WTC11 (cell line): ENCODE results near the gene TFB2M. TPM values are rescaled to one million over a fixed set of nuclear protein-coding genes. Genes with fewer than 3 reads are reported as not detected.
"Not testable (repeated sequence)": the region's sequence is repeated elsewhere in the genome, so short reads cannot be mapped to it uniquely, and the experiment has no call there.

Source experiments
- ATAC-seq: fragments of 200-7000 bp; cut with Tn5 transposase; 2 replicates; pipeline ENCODE4 v1.10.0; 2021; ENCODE audit warnings: mild to moderate bottlenecking, moderate library complexity
- CTCF ChIA-PET: fragments of 300-600 bp; sonication (Branson Sonifier 250); formaldehyde crosslinking; loops from one replicate; lab custom pipeline; 2021; ENCODE audit warnings: antibody characterized with exemption; lab: Charles Lee
- POLR2A ChIA-PET: fragments of 350-600 bp; sonication (Branson Sonifier 250); formaldehyde crosslinking; loops from one replicate; lab custom pipeline; 2021; ENCODE audit warnings: antibody characterized with exemption; lab: Charles Lee
- DNase-seq: peaks from one replicate; pipeline ENCODE4 v3.0.0; 2021; ENCODE audit warnings: low spot score
- H3K27ac Mint-ChIP-seq: 2 replicates; pipeline ENCODE4 v1.8.0; 2021; ENCODE audit warnings: mixed read lengths
- H3K27me3 Mint-ChIP-seq: 2 replicates; pipeline ENCODE4 v1.8.0; 2021; ENCODE audit warnings: low read depth, mild to moderate bottlenecking, moderate library complexity, mixed read lengths
- H3K36me3 Mint-ChIP-seq: 2 replicates; pipeline ENCODE4 v1.8.0; 2021; ENCODE audit warnings: mixed read lengths
- H3K4me1 Mint-ChIP-seq: 2 replicates; pipeline ENCODE4 v1.8.0; 2022; ENCODE audit warnings: mixed read lengths
- H3K4me3 Mint-ChIP-seq: 2 replicates; pipeline ENCODE4 v1.8.0; 2021; ENCODE audit warnings: mild to moderate bottlenecking, moderate library complexity, mixed read lengths
- H3K9me3 Mint-ChIP-seq: 2 replicates; pipeline ENCODE4 v1.8.0; 2021; ENCODE audit warnings: mixed read lengths
- AFF4 ChIP-seq: sonication (generic); formaldehyde crosslinking; IDR thresholded peaks from 2 replicates; pipeline ENCODE4 v1.8.1; 2023; ENCODE audit warnings: mild to moderate bottlenecking, missing genetic modification reagents, borderline replicate concordance
- CBFB ChIP-seq: sonication (generic); formaldehyde crosslinking; IDR thresholded peaks from 2 replicates; pipeline ENCODE4 v1.8.1; 2022; ENCODE audit warnings: mild to moderate bottlenecking, low read depth, missing genetic modification reagents
- CDX4 ChIP-seq: fragments of 250-450 bp; sonication (Bioruptor Pico); IDR thresholded peaks from 2 replicates; pipeline ENCODE4 v1.9.0; 2021; ENCODE audit warnings: moderate library complexity, mild to moderate bottlenecking, inconsistent platforms, borderline replicate concordance
- E2F1 ChIP-seq: sonication (generic); formaldehyde crosslinking; IDR thresholded peaks from 2 replicates; pipeline ENCODE4 v1.8.0; 2022; ENCODE audit warnings: mild to moderate bottlenecking, missing genetic modification reagents
- FOXP4 ChIP-seq: sonication (generic); formaldehyde crosslinking; IDR thresholded peaks from 2 replicates; pipeline ENCODE4 v1.8.0; 2022; ENCODE audit warnings: mild to moderate bottlenecking, missing genetic modification reagents
- IRF1 ChIP-seq: sonication (generic); formaldehyde crosslinking; IDR thresholded peaks from 2 replicates; pipeline ENCODE4 v1.8.0; 2023; ENCODE audit warnings: missing genetic modification reagents
- MLX ChIP-seq: sonication (generic); formaldehyde crosslinking; IDR thresholded peaks from 2 replicates; pipeline ENCODE4 v1.8.1; 2023; ENCODE audit warnings: mild to moderate bottlenecking, missing genetic modification reagents, moderate library complexity
- MYBL2 ChIP-seq: sonication (generic); formaldehyde crosslinking; IDR thresholded peaks from 2 replicates; pipeline ENCODE4 v1.8.1; 2023; ENCODE audit warnings: mild to moderate bottlenecking, moderate library complexity, missing genetic modification reagents
- NFE2L1 ChIP-seq: sonication (generic); formaldehyde crosslinking; IDR thresholded peaks from 2 replicates; pipeline ENCODE4 v1.8.1; 2023; ENCODE audit warnings: missing genetic modification reagents
- NR3C1 ChIP-seq: sonication (generic); formaldehyde crosslinking; conservative IDR thresholded peaks from 2 replicates; pipeline ENCODE4 v1.8.1; 2023; ENCODE audit warnings: low read depth, mild to moderate bottlenecking, missing genetic modification reagents
- OVOL2 ChIP-seq: fragments of 250-450 bp; sonication (Bioruptor Pico); IDR thresholded peaks from 2 replicates; pipeline ENCODE4 v1.9.0; 2021; ENCODE audit warnings: mild to moderate bottlenecking, borderline replicate concordance
- RORB ChIP-seq: fragments of 250-450 bp; sonication (Bioruptor Pico); IDR thresholded peaks from 2 replicates; pipeline ENCODE4 v1.9.0; 2021; ENCODE audit warnings: mild to moderate bottlenecking
- SMAD3 ChIP-seq: sonication (generic); formaldehyde crosslinking; IDR thresholded peaks from 2 replicates; pipeline ENCODE4 v1.8.0; 2022; ENCODE audit warnings: missing genetic modification reagents, mild to moderate bottlenecking, borderline replicate concordance
- SOX15 ChIP-seq: fragments of 250-450 bp; sonication (Bioruptor Pico); IDR thresholded peaks from 2 replicates; pipeline ENCODE4 v1.9.0; 2021; ENCODE audit warnings: mild to moderate bottlenecking
- TCF7 ChIP-seq: sonication (generic); formaldehyde crosslinking; IDR thresholded peaks from 2 replicates; pipeline ENCODE4 v1.8.0; 2022; ENCODE audit warnings: mild to moderate bottlenecking, low read depth, missing genetic modification reagents, moderate library complexity
- USF1 ChIP-seq: sonication (generic); formaldehyde crosslinking; IDR thresholded peaks from 2 replicates; pipeline ENCODE4 v1.8.0; 2022; ENCODE audit warnings: mild to moderate bottlenecking, missing genetic modification reagents
- ZNF396 ChIP-seq: fragments of 250-450 bp; sonication (Bioruptor Pico); IDR thresholded peaks from 2 replicates; pipeline ENCODE4 v1.8.0; 2021; ENCODE audit warnings: mild to moderate bottlenecking, moderate library complexity, borderline replicate concordance
- total RNA-seq: library from RNA; stranded (reverse); gene quantifications from 3 replicates; pipeline ENCODE4 v1.2.3, GENCODE V29; 2021

Gene TFB2M
- total RNA-seq, 1 experiment from 2014 or later, result 16.5 TPM

GRCh38 chr1:246591504-246591903, 25.4 kb upstream of the TFB2M start:
- no peak for ATAC-seq
- H3K27ac Mint-ChIP-seq, result no peak overlapping the region; the same call in 1 of the 2 replicates
- peaks cover 10% of the 10 kb centered on the region for H3K9me3 Mint-ChIP-seq
- H3K36me3 Mint-ChIP-seq, result peaks cover 13% of the 10 kb centered on the region
- CTCF ChIA-PET, result no interaction called here
- TF ChIP-seq IRF1 (CRISPR knock-in tag), result no peak
- TF ChIP-seq FOXP4 (CRISPR knock-in tag), result no peak
- TF ChIP-seq SOX15 (CRISPR knock-in tag), result no peak
- no peak for TF ChIP-seq NR3C1 (CRISPR knock-in tag)
- TF ChIP-seq OVOL2 (CRISPR knock-in tag), result no peak
- TF ChIP-seq USF1, result no peak
- no peak for TF ChIP-seq NFE2L1 (CRISPR knock-in tag)
- TF ChIP-seq CBFB (CRISPR knock-in tag), result no peak
- no peak for TF ChIP-seq SMAD3 (CRISPR knock-in tag)
- no peak for TF ChIP-seq CDX4
- no peak for TF ChIP-seq ZNF396 (CRISPR knock-in tag)
- no peak for TF ChIP-seq AFF4 (CRISPR knock-in tag)
- TF ChIP-seq, all 79 proteins: peak for 0
- DNase-seq, result no peak
- Mint-ChIP-seq H3K4me3 (no peak overlapping the region), H3K27me3 (no peaks in the 10 kb centered on the region), H3K4me1 (no peaks in the 10 kb centered on the region)
- POLR2A ChIA-PET, result no interaction called here

- TF ChIP-seq E2F1 (CRISPR knock-in tag) (no peak), TCF7 (CRISPR knock-in tag) (no peak), MLX (CRISPR knock-in tag) (no peak), RORB (CRISPR knock-in tag) (no peak), MYBL2 (no peak)
- no peak for DNase-seq
- no peak overlapping the region for H3K4me3 Mint-ChIP-seq
- POLR2A ChIA-PET, result no interaction called here
- no peaks in the 10 kb centered on the region for H3K27me3 Mint-ChIP-seq
- CTCF ChIA-PET, result no interaction called here
- H3K27ac Mint-ChIP-seq, result no peak overlapping the region; the same call in 1 of the 2 replicates
- H3K36me3 Mint-ChIP-seq, result peaks cover 13% of the 10 kb centered on the region
- H3K9me3 Mint-ChIP-seq, result peaks cover 10% of the 10 kb centered on the region
- no peak for ATAC-seq
- no peaks in the 10 kb centered on the region for H3K4me1 Mint-ChIP-seq
Measured at GRCh38 chr1:246591047-246591446, 25.0 kb upstream of the TFB2M start.

- H3K9me3 Mint-ChIP-seq, H3K27ac Mint-ChIP-seq, H3K27me3 Mint-ChIP-seq, H3K4me1 Mint-ChIP-seq, ATAC-seq, DNase-seq, CTCF ChIA-PET, POLR2A ChIA-PET, H3K4me3 Mint-ChIP-seq: not testable (repeated sequence)
- peaks cover 13% of the 10 kb centered on the region for H3K36me3 Mint-ChIP-seq
Measured at GRCh38 chr1:246589919-246590318, 23.9 kb upstream of the TFB2M start.
